ENCODE data around the gene CACNA1S.

GRCh38 chr1:201059401-201059800 is 52.8 kb downstream of the CACNA1S start:
- TF ChIP-seq ZNF253 (CRISPR knock-in tag; IDR thresholded peaks at IDR 0.05; ENCODE audit: borderline replicate concordance) (no peak), CENPX (CRISPR knock-in tag; IDR thresholded peaks at IDR 0.05) (no peak), CTCF (CRISPR knock-in tag; IDR thresholded peaks at IDR 0.05) (no peak), YY1 (IDR thresholded peaks at IDR 0.05; ENCODE audit: insufficient read depth, insufficient replicate concordance, low read depth, low read length) (no peak)
- TF ChIP-seq, protein P1, sequence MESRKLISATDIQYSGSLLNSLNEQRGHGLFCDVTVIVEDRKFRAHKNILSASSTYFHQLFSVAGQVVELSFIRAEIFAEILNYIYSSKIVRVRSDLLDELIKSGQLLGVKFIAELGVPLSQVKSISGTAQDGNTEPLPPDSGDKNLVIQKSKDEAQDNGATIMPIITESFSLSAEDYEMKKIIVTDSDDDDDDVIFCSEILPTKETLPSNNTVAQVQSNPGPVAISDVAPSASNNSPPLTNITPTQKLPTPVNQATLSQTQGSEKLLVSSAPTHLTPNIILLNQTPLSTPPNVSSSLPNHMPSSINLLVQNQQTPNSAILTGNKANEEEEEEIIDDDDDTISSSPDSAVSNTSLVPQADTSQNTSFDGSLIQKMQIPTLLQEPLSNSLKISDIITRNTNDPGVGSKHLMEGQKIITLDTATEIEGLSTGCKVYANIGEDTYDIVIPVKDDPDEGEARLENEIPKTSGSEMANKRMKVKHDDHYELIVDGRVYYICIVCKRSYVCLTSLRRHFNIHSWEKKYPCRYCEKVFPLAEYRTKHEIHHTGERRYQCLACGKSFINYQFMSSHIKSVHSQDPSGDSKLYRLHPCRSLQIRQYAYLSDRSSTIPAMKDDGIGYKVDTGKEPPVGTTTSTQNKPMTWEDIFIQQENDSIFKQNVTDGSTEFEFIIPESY (CRISPR knock-in tag; IDR thresholded peaks at IDR 0.05) = no peak
- TF ChIP-seq, protein P2, sequence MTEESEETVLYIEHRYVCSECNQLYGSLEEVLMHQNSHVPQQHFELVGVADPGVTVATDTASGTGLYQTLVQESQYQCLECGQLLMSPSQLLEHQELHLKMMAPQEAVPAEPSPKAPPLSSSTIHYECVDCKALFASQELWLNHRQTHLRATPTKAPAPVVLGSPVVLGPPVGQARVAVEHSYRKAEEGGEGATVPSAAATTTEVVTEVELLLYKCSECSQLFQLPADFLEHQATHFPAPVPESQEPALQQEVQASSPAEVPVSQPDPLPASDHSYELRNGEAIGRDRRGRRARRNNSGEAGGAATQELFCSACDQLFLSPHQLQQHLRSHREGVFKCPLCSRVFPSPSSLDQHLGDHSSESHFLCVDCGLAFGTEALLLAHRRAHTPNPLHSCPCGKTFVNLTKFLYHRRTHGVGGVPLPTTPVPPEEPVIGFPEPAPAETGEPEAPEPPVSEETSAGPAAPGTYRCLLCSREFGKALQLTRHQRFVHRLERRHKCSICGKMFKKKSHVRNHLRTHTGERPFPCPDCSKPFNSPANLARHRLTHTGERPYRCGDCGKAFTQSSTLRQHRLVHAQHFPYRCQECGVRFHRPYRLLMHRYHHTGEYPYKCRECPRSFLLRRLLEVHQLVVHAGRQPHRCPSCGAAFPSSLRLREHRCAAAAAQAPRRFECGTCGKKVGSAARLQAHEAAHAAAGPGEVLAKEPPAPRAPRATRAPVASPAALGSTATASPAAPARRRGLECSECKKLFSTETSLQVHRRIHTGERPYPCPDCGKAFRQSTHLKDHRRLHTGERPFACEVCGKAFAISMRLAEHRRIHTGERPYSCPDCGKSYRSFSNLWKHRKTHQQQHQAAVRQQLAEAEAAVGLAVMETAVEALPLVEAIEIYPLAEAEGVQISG (CRISPR knock-in tag; IDR thresholded peaks at IDR 0.05) = no peak
